Measurements from ENCODE around the gene PHF1. TPM values are rescaled to one million over a fixed set of nuclear protein-coding genes. Genes with fewer than 3 reads are reported as not detected.
A peak's percentile ranks its signal among the peaks of the same experiment; 100 is the strongest.

Gene PHF1
- 14.3 and 25.4 TPM in 2 replicates for total RNA-seq (2016; rRNA removed; fragmentation: Illumina TruSeq; extraction: Trizol)
- total RNA-seq (2016; cell fraction: cytosol; rRNA removed; fragmentation: Illumina TruSeq; extraction: Trizol; ENCODE audit: low read depth): 8.6 and 10.0 TPM in 2 replicates
- total RNA-seq (2016; cell fraction: insoluble cytoplasmic fraction; rRNA removed; fragmentation: Illumina TruSeq; extraction: Trizol): 13.8 and 26.7 TPM in 2 replicates
- 20.1 and 20.5 TPM in 2 replicates for total RNA-seq (2016; cell fraction: membrane; rRNA removed; fragmentation: Illumina TruSeq; extraction: Trizol)
- 25.9 and 27.3 TPM in 2 replicates for total RNA-seq (2016; cell fraction: nucleus; rRNA removed; fragmentation: Illumina TruSeq; extraction: Trizol)
- 61.9 and 77.2 TPM in 2 replicates for polyA plus RNA-seq (2011; rRNA removed)
- 41.5 and 45.3 TPM in 2 replicates for polyA plus RNA-seq (2011; cell fraction: cytosol; rRNA removed)
- polyA plus RNA-seq (2011; cell fraction: nucleus; rRNA removed): 358 and 376 TPM in 2 replicates
- 45.7 and 67.9 TPM in 2 replicates for polyA plus RNA-seq (2012)
- polyA plus RNA-seq (2016; cell fraction: cytosol; fragmentation: Illumina TruSeq; extraction: Trizol; ENCODE audit: low read depth): 16.9 and 19.4 TPM in 2 replicates
- 26.3 and 31.9 TPM in 2 replicates for polyA plus RNA-seq (2016; cell fraction: insoluble cytoplasmic fraction; fragmentation: Illumina TruSeq; extraction: Trizol; ENCODE audit: low read depth)
- polyA plus RNA-seq (2016; cell fraction: membrane; fragmentation: Illumina TruSeq; extraction: Trizol; ENCODE audit: low read depth): 31.4 and 34.9 TPM in 2 replicates
- 98.6 and 111 TPM in 2 replicates for polyA plus RNA-seq (2016; cell fraction: nucleus; fragmentation: Illumina TruSeq; extraction: Trizol; ENCODE audit: insufficient read depth, low read depth)
- 22.2 and 35.1 TPM in 2 replicates for polyA minus RNA-seq (2011; rRNA and poly(A)+ RNA removed; ENCODE audit: low replicate concordance)
- polyA minus RNA-seq (2011; cell fraction: cytosol; rRNA and poly(A)+ RNA removed): 11.8 and 13.5 TPM in 2 replicates
- polyA minus RNA-seq (2011; cell fraction: nucleus; rRNA and poly(A)+ RNA removed): 33.0 and 41.3 TPM in 2 replicates
- percentile 70 among the genes with signal in this experiment for Bru-seq, nascent RNA
- percentile 94 among the genes with signal in this experiment for BruChase-seq, experiment 1, labeled RNA remaining after a 6-hour chase
- BruChase-seq, experiment 2, labeled RNA remaining after a 2-hour chase: percentile 88 among the genes with signal in this experiment
- long read RNA-seq, experiment 1, partial matches to known transcripts: 4 of 16 reads
- long read RNA-seq, experiment 1, other reads (novel, unspliced or antisense): 7 of 16 reads
- long read RNA-seq, experiment 2, transcript PHF1-211 (15 exons, 1,752 nt): major isoform, 10 of 73 reads
- long read RNA-seq, experiment 2, transcript PHF1-202 (15 exons, 2,330 nt): minor isoform, 7 of 73 reads
- long read RNA-seq, experiment 2, partial matches to known transcripts: 14 of 73 reads
- long read RNA-seq, experiment 2, other reads (novel, unspliced or antisense): 40 of 73 reads

- H3K27ac ChIP-seq (ENCODE audit: extremely low read length, insufficient read depth, low read length): peak within 1 kb of the TSS; percentile 85
- H3K4me3 ChIP-seq (replicated peaks in 1 of 3; ENCODE audit: insufficient read depth in 1 of 3, low read depth in 2 of 3, low read length in 3 of 3): peak within 1 kb of the TSS; percentile 85 to 87 (median 86)
- no peak for DNase-seq (ENCODE audit: low spot score)
- in situ Hi-C loops (cut with HindIII; ENCODE audit: extremely low pct_ligation_motif_present, low pct_unique_long_range_greater_than_20kb): loop anchor here (10.0 to 25.0 kb wide), 2 partner anchors 124 to 206 kb away; partner anchors contain the start of genes B3GALT4, HSD17B8, PFDN6 and RGL2
- no peak for FAIRE-seq
- peaks cover 19 to 51% of the 10 kb centered on the region in 2 experiments for H3K36me3 ChIP-seq (replicated peaks in 1 of 2; ENCODE audit: control insufficient read depth in 1 of 2, insufficient read depth in 2 of 2, low read length in 2 of 2)
- H3K9ac ChIP-seq (ENCODE audit: insufficient read depth, low read depth, low read length): peak within 1 kb of the TSS; percentile 82
- peaks cover 32% of the 10 kb centered on the region for H3K4me1 ChIP-seq (ENCODE audit: insufficient read depth, low read length)
- H3K79me2 ChIP-seq (ENCODE audit: insufficient read depth, low read length): peaks cover 10% of the 10 kb centered on the region
- peak within 1 kb of the TSS; percentile 84 for H3K4me2 ChIP-seq (ENCODE audit: low read depth, low read length)
- ATAC-seq: peak; percentile 14
- TSS peak; percentile 42 for BruUV-seq (replicated peaks)
- ChIA-PET POLR2A (interaction anchor here (0.6 to 2.5 kb wide), 11 partner anchors 15 to 439 kb away, joined by 3 to 13 read pairs (median 5); partner anchors contain the start of genes PFDN6, RPS18, TAPBP and VPS52), CTCF (ENCODE audit: low intra/inter-chr PET ratio, low total read pairs) (interaction anchor here (1.3 kb wide), 1 partner anchor 131 kb away, joined by 3 read pairs; no protein-coding TSS in a partner anchor)
- no peaks in the 10 kb centered on the region for H4K20me1 ChIP-seq (ENCODE audit: insufficient read depth, low read length)
- no peak within 1 kb of the TSS for H2AFZ ChIP-seq (ENCODE audit: low read length)
- H3K27me3 ChIP-seq (ENCODE audit: control insufficient read depth in 1 of 2, insufficient read depth in 2 of 2, low read length in 2 of 2): no peaks in the 10 kb centered on the region
- no peaks in the 10 kb centered on the region for H3K9me3 ChIP-seq (ENCODE audit: low read length)
- intact Hi-C loops (cut with micrococcal nuclease; ENCODE audit: unreplicated experiment): loop anchor here (1.0 kb wide), 2 partner anchors 7 to 20 kb away; partner anchors contain the start of genes CUTA and KIFC1
- WGBS (ENCODE audit: low lambda C conversion rate): 3% methylated on average over 34 of the region's 67 CpGs
- TF ChIP-seq ZNF746 (CRISPR knock-in tag; IDR thresholded peaks at IDR 0.05) (peak; percentile 86), ZBTB42 (CRISPR knock-in tag; IDR thresholded peaks at IDR 0.05) (no peak), ZNF235 (CRISPR knock-in tag; IDR thresholded peaks at IDR 0.05; ENCODE audit: borderline replicate concordance) (peak; percentile 7; the same call in 1 of the 2 replicates), HDAC1 (CRISPR knock-in tag; IDR thresholded peaks at IDR 0.05) (peak; percentile 74; the same call in 1 of the 2 replicates), SP1 (IDR thresholded peaks at IDR 0.05) (no peak), SP1 (CRISPR knock-in tag; IDR thresholded peaks at IDR 0.05) (peak; percentile 28; the same call in 1 of the 2 replicates)
- TF ChIP-seq, protein P1, sequence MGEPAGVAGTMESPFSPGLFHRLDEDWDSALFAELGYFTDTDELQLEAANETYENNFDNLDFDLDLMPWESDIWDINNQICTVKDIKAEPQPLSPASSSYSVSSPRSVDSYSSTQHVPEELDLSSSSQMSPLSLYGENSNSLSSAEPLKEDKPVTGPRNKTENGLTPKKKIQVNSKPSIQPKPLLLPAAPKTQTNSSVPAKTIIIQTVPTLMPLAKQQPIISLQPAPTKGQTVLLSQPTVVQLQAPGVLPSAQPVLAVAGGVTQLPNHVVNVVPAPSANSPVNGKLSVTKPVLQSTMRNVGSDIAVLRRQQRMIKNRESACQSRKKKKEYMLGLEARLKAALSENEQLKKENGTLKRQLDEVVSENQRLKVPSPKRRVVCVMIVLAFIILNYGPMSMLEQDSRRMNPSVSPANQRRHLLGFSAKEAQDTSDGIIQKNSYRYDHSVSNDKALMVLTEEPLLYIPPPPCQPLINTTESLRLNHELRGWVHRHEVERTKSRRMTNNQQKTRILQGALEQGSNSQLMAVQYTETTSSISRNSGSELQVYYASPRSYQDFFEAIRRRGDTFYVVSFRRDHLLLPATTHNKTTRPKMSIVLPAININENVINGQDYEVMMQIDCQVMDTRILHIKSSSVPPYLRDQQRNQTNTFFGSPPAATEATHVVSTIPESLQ (CRISPR knock-in tag; conservative IDR thresholded peaks at IDR 0.05): no peak
- TF ChIP-seq, protein P2, sequence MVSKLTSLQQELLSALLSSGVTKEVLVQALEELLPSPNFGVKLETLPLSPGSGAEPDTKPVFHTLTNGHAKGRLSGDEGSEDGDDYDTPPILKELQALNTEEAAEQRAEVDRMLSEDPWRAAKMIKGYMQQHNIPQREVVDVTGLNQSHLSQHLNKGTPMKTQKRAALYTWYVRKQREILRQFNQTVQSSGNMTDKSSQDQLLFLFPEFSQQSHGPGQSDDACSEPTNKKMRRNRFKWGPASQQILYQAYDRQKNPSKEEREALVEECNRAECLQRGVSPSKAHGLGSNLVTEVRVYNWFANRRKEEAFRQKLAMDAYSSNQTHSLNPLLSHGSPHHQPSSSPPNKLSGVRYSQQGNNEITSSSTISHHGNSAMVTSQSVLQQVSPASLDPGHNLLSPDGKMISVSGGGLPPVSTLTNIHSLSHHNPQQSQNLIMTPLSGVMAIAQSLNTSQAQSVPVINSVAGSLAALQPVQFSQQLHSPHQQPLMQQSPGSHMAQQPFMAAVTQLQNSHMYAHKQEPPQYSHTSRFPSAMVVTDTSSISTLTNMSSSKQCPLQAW (CRISPR knock-in tag; IDR thresholded peaks at IDR 0.05): no peak; the same call in 1 of the 2 replicates
Measured at GRCh38 chr6:33410711-33411631, at the start of gene PHF1. PHF1 (plus strand) TSS chr6:33411014; CDS start chr6:33412264, 1,250 bp downstream.
